Measurements from ENCODE around the gene FREY1.

Gene FREY1, protein sequence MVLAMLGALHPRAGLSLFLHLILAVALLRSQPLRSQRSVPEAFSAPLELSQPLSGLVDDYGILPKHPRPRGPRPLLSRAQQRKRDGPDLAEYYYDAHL

DNA sequence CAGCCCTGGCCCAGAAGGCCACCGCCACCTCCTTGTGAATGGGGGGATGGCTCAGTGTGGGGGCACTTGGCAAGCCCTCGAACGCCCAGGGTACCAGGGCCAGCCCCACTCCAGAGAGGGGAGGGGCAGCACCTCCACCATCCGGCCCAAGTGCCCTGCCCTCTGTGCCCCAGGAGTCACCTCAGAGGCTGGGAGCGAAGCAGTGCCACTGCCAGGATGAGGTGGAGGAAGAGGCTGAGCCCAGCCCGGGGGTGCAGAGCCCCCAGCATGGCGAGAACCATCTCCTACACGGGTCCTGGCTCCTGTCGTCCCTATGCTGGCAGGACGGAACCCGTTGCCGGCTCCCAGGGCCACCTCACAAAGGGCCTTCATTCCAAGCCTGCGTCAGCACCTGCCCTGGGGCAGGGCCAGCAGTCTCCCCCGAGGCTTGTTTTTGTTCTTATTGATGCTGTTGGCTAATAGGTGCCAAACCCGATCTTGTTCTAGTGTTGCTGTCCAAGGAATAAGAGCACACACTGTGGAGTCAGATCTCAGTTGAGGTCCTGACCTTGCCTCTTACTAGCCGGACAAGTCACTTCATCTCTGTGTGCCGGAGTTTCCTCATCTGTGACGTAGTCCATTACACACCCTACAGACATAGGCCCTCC, at the start of gene FREY1:
Gene FREY1, minus strand, starts transcription at position 307 of the 647 bp plus-strand sequence. Its CDS starts 26 bp downstream, at position 281.
- in situ Hi-C loops (cut with HindIII; ENCODE audit: low sequenced_read_pairs): no loop called here

DNA sequence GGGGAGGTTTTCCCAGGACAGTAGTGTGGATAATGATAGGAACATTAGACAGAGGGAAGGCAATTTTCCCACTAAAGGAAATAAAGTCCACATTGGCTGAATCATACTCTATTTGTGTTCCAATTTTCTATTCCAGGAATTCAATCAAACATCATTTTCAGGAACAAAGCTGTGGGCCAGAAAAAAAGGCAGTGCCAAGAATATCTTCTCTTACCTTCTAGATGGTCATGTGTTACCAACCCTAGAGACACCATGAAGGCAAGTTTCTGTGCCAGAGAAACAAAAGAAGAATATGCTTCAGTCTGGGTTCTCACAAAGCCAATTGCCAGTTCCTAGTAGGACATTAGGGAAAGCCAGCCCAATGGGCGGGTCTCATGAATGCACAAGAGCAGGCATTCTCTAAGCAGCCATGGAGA, 42.9 kb upstream of the FREY1 start:
- in situ Hi-C loops (cut with HindIII; ENCODE audit: low sequenced_read_pairs): no loop called here

DNA sequence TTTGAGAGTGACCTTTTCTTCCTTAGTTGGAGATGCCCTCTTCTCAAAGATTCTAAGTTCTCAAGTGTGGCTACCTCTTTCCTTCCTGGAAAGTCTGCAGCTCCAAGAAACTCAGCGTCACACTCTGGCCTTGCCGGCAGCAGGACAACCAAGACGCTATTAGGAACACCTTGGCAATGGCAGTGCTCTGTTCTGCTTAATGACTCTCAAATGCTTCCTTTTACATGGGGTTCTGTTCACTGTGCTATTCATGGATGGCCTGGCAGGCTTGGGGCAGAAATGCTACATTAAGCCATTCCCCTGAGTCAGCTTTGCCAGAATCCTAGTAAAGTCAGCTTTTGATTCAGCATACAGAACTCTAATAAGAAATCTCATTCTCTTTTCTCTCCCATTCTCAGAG, 41.3 kb upstream of the FREY1 start:
- in situ Hi-C loops (cut with HindIII; ENCODE audit: low sequenced_read_pairs): no loop called here

DNA sequence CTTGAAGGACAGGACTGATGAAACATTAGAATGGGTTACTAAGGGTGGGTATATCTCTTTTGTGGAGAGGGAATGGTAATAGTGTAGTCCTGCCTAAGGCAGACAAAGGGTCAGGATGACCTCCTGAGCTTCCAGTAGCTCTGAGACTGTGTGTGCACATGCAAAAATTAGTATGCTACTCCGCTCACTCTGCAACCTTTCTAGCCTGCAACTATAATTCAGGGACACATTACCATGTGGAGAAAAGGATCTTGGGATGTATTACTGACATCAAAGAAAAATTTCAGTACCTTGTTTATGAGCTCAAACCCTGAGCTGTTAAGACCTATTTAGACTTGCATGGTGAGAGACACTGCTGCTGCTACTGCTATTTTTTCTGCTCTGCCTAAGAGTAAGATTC, 40.8 kb upstream of the FREY1 start:
- in situ Hi-C loops (cut with HindIII; ENCODE audit: low sequenced_read_pairs): no loop called here

DNA sequence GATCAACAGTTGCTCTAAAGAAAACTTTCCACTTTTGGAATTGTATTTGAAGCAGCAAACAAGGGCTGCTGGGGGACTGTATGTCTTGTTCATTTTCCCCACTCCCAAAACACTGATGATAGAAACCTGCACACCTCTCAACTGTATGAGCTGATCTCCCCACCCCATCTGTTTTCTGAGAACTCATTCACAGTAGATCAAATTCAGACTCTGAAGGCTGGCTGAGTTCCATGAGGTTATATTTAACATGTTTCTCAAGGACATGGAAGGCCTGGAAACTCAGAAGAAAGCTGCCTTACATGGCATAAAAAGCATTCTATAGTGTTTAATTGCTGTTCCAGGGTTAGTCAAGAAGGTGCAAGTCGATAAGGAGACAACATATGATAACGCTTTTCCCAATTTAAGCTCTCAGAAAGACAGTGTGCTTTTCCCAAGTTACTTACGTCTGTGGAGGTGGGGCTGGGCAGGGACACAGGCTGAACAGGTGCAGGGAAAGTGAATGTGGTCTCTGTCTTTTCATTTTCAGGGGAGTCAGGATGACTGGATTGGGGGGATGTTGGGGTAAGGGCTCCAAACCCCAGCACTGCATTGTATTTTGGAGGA, 38.4 kb upstream of the FREY1 start:
- in situ Hi-C loops (cut with HindIII; ENCODE audit: low sequenced_read_pairs): no loop called here

DNA sequence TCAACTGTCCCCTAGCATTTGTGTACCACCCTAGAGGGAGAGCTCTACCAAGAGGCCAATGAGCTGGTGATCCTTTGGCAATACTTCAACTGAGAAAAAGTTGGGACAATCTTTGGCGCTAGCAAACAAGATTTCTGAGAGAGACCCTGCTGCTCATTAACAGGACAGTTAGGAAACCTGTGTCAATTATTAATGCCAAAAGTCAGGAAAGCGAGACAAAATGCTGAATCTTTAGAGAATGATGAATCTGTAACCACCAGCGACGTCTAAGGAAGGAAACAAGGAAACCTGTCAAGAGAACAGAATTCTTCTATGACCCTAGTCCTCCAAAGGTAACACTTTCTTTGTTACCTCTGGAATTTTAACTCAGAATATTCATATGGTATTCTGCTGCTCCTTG, 35.3 kb upstream of the FREY1 start:
- in situ Hi-C loops (cut with HindIII; ENCODE audit: low sequenced_read_pairs): loop anchor here (5.0 kb wide), 1 partner anchor 65 kb away; no protein-coding TSS in a partner anchor

DNA sequence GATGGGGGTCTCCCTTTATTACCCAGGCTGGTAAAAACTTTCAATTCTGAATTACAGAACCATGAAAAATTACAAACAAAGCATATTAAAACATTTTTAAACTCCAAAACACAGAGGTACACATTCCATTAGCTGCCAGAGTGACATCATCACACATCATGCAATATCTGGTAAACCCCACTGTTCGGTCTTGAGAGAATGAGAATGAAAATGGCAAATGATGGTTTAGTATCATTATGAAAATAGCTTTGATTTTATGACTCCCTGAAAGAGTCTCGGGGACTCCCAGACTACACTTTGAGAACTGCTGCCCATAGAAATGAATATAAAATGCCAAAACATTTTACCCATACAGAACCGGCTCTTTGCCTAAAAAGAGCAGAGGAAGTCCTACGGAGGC, 34.2 kb upstream of the FREY1 start:
- in situ Hi-C loops (cut with HindIII; ENCODE audit: low sequenced_read_pairs): loop anchor here (5.0 kb wide), 1 partner anchor 64 kb away; no protein-coding TSS in a partner anchor

DNA sequence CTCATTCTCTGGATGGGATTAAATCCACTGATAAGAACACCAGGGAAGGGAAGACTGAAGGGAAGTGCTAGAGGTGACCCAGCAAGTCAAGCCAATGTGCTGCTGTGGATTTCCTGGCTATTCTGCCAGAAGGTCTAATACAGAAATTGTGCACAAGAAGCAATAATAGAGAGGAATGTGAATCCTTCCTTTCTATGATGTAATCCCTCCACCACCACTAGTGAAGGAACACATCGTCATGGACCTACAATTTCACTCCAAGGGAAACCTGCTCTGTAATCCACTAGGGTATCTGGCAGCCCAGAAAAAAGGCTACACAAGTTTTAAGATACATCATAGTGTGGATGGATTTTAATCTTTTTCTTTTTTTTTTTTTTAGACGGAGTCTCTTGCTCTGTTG, 32.8 kb upstream of the FREY1 start:
- in situ Hi-C loops (cut with HindIII; ENCODE audit: low sequenced_read_pairs): loop anchor here (5.0 kb wide), 1 partner anchor 63 kb away; no protein-coding TSS in a partner anchor

DNA sequence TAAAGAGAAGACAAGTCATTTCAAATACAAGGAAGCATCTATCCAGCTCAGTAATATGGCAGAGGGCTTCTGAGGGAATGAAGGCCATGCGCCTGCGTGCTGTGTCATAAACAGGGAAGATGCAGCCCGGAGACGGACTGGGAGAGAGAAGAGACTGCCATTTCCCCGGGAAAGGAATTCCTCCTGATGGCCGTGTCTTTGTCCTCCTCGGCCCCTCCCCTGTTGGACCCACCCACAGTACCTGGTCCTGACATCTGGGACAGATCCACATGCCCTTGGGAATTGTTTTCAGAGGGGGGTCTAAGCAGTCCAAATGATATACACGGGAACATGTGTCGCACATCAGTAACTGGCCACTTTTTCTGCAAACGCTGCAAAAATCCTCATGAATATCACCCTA, 30.8 kb upstream of the FREY1 start:
- in situ Hi-C loops (cut with HindIII; ENCODE audit: low sequenced_read_pairs): no loop called here

DNA sequence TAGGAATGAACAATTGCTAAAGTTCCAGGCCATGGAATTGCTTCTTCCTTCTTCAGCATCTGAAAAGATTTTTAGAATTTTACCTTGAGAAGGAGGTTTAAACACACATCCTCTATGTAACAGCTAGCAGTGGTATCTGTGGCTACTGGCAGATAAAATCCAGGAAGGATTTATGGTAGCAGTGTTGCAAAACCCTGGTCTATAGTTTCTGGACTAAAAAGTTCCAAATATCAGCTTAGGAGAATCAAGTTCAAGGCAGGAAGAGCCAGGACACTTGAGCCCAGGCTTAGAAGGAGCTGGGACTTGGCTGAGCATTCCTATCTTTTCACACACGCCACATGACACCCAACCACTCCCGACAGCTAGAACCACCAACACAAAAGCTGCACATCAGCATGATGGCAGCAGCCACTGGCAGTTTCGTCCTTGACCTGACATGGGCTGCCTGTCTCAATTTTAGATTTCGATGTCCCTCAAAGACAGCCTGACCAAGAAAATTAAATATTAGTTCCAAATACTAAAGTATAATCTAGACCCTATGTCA, 29.5 kb upstream of the FREY1 start:
- in situ Hi-C loops (cut with HindIII; ENCODE audit: low sequenced_read_pairs): no loop called here

DNA sequence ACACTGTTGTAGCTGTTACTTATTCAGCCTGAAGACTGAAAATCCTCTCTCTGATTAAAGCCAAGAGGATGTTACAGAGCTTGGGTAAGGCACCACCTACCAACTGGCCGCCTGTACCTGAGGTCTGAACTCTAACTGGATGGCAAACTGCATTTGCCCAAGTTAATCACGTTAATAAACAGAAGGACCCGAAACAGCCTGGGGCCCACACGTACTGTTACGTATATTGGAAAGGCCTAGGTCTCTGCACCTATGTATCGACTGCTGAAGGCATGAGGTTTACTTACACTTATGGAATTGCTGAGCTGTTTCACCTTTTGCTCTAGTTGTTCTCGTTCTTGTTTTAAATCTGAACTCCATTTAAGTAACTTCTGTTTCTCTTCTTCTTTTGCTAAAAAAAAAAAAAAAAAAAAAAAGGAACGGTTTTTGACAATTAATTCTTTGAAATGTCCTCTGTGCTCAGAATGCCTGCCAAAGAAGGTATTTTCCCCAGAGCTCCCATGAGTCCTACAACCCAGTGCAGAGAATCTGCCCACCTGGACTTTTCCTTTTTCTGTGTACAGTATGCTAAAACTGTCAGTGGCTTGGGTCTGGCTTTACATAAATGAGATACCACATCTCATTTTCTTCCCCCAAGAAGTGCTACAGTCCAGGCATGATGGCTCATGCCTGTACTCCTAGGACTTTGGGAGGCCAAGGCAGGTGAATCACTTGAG, 28.4 kb upstream of the FREY1 start:
- in situ Hi-C loops (cut with HindIII; ENCODE audit: low sequenced_read_pairs): no loop called here

DNA sequence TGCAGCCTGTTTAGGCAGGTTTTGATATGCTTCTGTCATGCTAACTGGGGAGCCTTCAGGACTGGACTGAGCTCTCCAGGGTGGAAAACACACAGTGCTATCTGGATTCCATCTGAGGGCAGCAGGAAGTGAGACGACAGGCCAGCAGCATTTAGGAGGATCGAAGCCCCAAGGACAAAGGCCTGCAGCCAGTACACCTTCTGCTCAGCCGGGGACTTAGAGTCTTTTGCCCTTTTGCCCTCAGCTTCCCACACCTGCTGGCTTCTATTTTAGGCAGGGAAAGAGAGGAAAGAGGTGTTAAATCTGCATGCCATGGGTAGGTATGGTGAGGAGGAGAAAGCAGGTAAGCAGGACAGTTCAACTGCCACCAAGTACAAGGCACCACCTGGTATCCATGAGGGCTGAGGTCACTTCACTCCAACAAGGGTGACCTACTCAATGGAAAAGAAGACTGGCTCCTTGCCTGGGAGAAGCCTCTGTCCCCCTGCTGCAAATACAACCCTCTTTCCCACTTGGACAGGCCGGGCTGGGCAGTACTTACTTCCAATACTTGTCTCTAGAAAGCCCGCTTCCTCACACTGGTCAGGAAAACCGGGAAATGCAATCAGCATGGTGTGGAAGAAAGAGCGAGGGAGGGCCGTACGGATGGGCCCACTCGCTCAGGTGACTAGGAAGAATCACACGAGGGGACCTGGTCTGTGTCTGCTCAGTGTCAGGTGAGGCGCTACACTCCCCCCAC, 27.7 kb upstream of the FREY1 start:
- in situ Hi-C loops (cut with HindIII; ENCODE audit: low sequenced_read_pairs): no loop called here

DNA sequence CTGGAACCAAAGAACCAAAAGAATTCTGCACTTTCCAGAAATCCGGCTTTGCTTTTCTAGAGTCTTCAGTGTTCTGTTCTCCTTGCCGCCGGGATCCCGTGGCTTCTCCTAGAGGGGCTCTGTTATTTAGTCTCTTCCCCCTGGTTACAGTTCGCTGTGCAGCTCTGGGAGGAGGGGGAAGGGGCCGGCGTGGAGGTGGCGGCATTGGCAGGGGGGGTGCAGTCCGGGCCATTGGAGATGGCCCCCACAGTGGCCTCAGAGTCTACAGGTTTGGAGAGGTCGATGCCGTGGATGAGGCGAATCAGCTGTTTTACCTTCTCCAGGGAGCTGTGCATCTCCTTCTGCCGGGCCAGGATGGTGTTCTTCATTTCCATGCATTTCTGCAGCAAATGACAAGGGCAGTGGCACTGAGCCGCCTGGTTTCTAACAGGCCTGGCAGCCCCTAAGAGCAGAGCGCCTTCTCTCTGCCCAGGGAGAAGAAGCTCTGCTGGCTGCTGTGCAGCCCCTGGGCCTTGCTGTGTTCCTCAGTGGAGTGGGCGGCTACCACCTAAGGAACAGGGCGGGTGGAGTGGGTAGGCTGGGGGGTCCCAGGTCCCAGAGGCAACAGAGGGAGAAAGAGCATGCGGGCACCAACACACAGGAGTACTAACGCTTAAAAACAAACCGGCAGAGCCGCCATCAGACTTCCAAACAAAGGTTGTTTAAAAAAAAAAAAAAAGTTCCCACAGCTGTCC, 26.9 kb upstream of the FREY1 start:
- in situ Hi-C loops (cut with HindIII; ENCODE audit: low sequenced_read_pairs): no loop called here

DNA sequence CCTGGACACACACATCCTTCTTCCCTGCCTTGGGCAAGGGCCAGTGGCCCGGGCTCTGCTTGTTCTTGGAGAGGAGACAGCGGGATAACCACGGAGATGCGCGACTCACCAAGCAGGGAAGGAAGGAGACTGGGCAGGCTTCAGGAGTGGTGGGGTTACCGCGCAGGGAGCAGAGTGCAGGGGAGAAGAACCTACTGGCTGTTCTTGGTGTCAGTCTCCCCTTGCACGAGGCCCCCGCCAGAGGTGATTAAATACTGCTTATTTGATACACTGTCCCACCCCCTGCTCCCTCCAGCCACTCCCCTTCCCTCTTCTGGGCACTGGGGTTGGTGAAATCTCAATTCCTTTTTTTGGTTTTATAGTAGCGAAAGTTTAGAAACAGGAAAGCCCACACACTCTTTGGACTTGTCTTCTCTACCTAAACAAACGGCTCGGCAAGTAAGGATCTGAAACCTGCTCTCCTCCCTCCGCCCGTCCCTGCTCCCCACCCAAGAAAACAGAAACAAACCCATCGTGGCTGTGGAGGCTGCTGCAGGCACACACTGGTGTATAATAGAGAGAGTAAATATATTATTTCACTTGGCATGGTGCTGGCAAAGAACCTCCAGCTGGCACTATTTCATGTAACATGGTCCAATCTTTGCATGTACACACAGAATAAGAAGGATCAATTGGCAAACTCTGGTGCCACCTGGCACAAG, 26.2 kb upstream of the FREY1 start:
- in situ Hi-C loops (cut with HindIII; ENCODE audit: low sequenced_read_pairs): no loop called here

DNA sequence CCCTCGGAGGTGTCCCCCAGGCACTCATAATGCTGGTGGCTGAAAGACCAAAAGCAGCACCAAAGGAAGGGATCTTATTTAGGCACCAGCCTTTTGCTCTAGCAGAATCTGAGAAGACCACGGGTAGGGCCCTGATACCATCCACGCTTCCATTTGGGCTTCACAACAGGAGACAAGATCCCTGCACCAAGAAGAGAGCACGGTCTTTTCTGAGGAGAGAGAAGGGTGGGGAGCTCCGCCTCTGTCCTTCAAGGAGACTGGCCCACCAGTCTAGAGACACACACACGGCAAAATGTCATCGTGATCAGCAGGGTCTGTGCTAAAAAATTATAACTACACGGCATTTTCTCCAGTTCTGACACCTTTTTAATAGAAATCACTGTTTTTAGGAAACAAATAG, 25.1 kb upstream of the FREY1 start:
- in situ Hi-C loops (cut with HindIII; ENCODE audit: low sequenced_read_pairs): no loop called here

DNA sequence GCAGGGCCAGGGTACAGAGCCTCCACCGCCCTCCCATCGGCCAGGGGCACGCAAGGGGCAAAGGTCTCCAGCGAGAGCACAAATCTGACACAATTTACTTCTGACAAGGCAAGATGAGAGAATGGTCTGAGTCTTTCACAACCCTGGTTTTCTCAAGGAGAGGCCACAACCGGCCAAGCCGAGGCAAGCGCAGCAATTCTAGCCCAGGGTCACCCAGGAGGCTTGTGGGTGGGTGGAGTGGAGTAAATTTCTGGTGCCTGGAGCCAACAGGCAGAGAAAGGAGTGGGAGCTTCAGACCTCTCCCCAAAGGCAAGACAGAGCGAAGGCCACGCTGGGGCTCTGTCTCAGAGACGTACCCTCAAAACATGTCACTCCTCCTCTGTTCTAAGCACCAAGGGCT, 24.7 kb upstream of the FREY1 start:
- in situ Hi-C loops (cut with HindIII; ENCODE audit: low sequenced_read_pairs): no loop called here

DNA sequence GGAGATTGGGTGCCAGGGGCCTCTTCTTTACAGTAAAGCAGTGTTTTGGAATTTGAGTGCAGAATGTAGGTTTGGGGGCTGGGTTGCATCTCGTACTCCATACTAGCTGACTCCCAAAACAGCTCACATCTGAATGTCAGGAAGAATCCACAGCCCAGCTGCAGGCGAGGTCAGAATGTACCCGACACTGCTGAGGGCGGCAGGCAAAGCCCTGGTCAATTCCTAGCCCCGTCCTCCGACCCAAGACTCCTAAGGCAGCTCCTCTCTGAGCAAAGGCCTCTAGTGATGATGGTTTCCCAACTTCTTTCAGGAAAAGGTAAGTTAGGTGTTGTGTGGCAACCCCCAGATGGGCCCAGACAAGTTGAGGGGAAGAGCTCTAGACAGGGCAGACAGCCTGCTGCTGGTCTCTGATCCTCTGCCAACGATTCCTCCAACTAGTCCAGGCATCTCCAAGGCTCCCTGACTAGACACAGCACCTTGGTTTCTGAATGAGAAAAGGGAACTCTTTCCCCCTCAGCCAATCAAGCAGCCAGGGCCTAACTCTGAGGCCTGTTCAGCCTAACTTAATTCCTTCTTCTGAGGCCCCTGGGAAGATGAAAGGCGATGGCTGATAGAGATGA, 24.0 kb upstream of the FREY1 start:
- in situ Hi-C loops (cut with HindIII; ENCODE audit: low sequenced_read_pairs): no loop called here

DNA sequence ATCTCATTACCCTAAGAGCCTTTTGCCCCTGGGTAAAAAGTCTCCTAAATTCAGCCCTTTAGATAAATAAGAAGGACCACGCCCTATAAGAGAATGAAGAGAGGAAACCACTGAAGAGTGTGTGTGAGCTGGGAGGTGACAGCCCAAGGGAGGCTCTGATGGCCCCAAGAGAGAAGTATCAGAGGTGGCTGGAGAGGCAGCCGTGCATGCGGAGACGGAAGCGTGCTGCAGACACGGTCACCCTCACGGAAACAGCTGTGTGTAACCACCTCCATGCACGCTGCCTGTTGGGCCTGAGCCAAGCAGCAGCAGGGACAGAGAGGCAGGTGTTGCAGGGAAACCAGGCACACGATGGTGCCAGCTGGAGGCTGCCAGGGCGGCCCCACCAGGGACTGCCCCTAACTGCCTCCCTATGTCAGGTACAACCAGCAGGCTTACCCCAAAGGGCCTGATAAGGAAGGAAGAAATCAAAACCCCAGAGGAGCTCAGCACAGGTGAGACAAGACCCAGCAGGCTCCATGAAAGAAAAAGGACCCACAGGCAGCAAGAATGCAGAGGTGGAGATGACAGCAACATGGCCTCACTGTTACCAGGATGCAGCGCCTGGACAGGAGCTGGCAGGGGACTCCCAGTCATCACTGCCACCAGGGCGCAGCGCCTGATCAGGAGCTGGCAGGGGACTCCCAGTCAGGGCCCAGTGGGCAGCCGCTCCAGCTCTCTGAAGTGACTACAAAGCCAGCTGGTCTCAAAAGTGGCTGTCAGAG, 23.1 kb upstream of the FREY1 start:
- in situ Hi-C loops (cut with HindIII; ENCODE audit: low sequenced_read_pairs): no loop called here

Data from endothelial cell of hepatic sinusoid (primary cell).